IMR-90 (cell line): Measurements from ENCODE around the gene MISP3.
"Not testable (repeated sequence)": the region's sequence is repeated elsewhere in the genome, so short reads cannot be mapped to it uniquely, and the experiment has no call there.

Experiments
- CEBPB ChIP-seq: IDR thresholded peaks from 2 replicates; pipeline ENCODE4 v1.6.1; 2012; ENCODE audit warnings: low read depth, low read length, improper control_type of control experiment
- CHD1 ChIP-seq: IDR thresholded peaks from 2 replicates; pipeline ENCODE4 v1.6.1; 2012; ENCODE audit warnings: low read depth, low read length, improper control_type of control experiment
- CTCF ChIP-seq: conservative IDR thresholded peaks from 2 replicates; pipeline ENCODE4 v1.5.1; 2012; ENCODE audit warnings: mild to moderate bottlenecking, low read depth, low read length, improper control_type of control experiment
- MAFK ChIP-seq: IDR thresholded peaks from 2 replicates; pipeline ENCODE4 v1.6.1; 2012; ENCODE audit warnings: low read depth, low read length, improper control_type of control experiment
- MAZ ChIP-seq: IDR thresholded peaks from 2 replicates; pipeline ENCODE4 v1.6.1; 2012; ENCODE audit warnings: low read depth, mild to moderate bottlenecking, low read length, improper control_type of control experiment, moderate library complexity, borderline replicate concordance
- MXI1 ChIP-seq: IDR thresholded peaks from 2 replicates; pipeline ENCODE4 v1.6.1; 2012; ENCODE audit warnings: low read depth, mild to moderate bottlenecking, low read length, moderate library complexity, borderline replicate concordance
- POLR2A ChIP-seq: IDR thresholded peaks from 2 replicates; pipeline ENCODE4 v1.6.1; 2012; ENCODE audit warnings: mild to moderate bottlenecking, low read depth, low read length
- RAD21 ChIP-seq: IDR thresholded peaks from 2 replicates; pipeline ENCODE4 v1.6.1; 2012; ENCODE audit warnings: low read length, improper control_type of control experiment
- RFX5 ChIP-seq: IDR thresholded peaks from 2 replicates; pipeline ENCODE4 v1.8.0; 2012; ENCODE audit warnings: low read depth, mild to moderate bottlenecking, low read length, moderate library complexity
- USF2 ChIP-seq: fragments of 150-350 bp; IDR thresholded peaks from 2 replicates; pipeline ENCODE4 v1.6.1; 2017; ENCODE audit warnings: mild to moderate bottlenecking, antibody characterized with exemption, low read length, low read depth

GRCh38 chr19:14042659-14043608, 29.7 kb upstream of the MISP3 start:
- TF ChIP-seq CTCF (peak; percentile 53), RAD21 (peak; percentile 22; the same call in 1 of the 2 replicates), MAZ (peak; percentile 23; the same call in 1 of the 2 replicates)
- TF ChIP-seq CEBPB, MAFK, MXI1, POLR2A, RFX5, USF2, CHD1: not testable (repeated sequence)
